Activated gamma-delta T cell (primary cell): ENCODE measurements around the gene SF3A2.

Source experiments
- DNase-seq: peaks from one replicate; lab custom pipeline; 2025; lab: John Stamatoyannopoulos, UW

The SF3A2 gene

DNA sequence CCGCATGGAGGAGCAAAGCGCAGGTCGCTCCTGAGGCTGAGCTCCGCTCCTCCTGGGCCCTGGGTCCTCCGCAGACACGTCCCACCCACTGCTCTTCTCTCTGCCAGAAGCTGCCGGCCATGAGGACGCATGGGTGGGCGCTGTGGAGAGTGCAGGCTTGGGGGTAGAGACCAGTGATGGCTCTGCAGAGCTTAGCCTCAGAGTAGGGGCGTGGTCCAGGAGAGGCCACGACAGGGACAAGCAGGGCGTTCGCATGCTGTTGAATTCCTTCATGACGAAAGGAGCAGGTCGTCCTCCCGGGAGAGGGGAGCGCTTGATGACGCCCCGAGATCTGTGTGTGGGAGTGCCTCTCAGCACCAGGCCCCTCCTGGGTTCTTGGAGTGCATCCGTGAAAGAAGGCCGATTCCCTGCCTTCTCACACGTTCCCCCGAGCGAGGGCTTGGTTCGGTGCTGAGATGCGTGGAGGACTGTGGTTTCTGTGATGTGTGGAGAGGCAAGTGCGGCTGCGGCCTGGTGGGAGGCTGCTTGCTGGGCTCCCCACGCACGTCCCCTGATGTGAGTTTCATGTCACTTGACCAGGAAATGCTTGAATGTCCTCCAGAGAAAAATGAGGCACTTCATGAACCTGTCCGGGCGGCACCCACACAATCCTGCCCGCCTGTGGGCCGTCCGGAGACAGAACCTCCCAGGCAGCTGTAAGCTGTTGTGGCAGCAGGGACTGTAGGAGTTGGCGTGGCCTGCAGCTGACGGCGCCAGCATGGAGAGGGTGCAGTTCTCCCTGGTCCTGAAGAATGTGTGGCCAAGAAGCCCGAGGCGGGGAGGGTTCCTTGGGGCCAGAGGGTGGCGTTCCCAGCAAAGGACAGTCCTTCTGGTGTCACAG, 4.5 kb downstream of the SF3A2 start:
- DNase-seq: no peak

DNA sequence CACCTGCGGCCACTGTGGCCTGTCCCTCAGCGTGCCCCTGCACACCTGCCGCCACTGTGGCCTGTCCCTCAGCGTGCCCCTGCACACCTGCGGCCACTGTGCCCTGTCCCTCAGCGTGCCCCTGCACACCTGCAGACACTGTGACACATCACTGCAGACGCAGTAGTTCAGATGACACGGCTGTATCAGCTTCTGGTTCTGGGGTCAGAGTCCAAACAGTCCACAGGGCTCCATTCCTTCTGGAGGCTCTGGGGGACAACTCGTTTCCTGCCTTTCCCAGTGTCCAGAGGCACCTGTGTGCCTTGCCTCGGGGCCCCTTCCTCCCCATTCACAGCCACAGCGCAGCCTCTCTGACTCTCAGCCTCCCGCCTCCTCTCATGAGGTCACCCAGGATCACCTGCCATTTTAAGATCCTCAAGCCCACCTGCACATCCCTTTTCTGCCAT, 5.5 kb downstream of the SF3A2 start:
- no peak for DNase-seq

DNA sequence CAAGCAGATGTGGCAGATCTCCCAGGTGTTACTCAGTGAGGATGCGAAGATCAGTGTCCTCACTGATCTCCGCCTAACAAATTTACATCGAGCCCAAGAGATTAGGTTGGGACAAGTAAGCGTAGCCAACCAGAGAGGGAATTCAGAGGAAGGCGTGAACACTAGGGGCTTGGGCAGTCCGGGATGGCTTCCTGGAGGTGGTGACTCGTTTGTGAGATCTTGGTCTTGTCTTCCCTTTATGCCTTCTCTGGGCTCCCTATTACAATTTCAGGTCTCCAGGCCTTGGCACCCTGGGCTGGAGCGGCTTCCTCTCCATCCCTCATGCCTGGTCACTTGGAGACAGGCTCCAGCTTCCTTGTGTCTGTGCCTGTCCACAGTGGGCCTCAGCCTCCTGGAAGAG, 6.2 kb downstream of the SF3A2 start:
- no peak for DNase-seq

DNA sequence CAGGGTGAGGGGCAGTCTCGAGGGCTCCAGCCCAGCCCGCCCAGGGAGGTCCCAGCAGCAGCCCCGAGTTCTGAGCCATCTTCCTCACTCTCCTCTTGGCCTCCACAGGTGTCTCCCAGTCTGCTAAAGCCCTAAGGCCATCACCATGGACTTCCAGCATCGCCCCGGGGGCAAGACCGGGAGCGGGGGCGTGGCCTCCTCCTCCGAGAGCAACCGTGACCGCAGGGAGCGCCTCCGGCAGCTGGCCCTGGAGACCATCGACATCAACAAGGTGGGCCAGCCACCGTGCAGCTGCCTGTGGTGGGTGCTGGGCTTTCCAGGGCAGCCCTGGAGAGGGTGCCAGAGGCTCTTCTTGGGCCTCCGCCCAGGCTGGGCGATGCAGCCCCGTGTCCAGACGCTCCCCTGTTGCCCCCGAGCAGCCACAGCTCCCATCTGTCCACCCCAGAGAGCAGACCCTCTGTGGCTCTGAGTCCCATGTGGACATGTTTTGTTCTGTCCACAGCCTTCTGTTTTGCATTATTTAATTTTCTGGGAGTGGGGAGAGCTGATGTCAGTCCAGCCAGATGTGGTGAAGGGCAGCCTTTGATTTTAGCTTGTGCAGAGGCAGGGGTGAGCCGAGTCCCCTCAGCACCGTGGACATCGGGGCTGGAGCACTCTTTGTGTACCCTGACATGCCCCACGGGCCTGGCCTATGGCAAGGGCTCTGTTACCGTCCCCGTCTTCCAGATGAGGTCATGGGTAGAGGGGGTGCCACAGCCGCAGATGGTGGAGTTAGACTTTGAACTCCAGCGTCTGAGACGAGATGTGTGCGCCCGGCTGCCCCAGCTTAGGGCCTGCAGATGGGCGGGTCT, 6.9 kb downstream of the SF3A2 start:
- no peak for DNase-seq

DNA sequence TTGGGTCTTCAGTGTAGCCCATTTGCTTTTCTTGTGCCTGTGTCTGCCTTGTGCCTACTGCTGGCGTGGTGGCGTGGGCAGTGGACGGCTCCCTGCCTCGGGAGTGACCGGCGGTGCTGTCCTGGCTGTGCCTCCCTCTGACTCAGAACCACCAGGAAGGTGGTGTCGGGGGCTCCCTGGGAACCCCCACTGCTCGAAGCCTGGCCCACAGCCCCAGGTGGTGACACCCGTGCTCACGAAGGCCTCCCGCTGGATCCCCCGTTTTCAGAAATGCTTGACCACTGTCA, 7.4 kb downstream of the SF3A2 start:
- DNase-seq: no peak

DNA sequence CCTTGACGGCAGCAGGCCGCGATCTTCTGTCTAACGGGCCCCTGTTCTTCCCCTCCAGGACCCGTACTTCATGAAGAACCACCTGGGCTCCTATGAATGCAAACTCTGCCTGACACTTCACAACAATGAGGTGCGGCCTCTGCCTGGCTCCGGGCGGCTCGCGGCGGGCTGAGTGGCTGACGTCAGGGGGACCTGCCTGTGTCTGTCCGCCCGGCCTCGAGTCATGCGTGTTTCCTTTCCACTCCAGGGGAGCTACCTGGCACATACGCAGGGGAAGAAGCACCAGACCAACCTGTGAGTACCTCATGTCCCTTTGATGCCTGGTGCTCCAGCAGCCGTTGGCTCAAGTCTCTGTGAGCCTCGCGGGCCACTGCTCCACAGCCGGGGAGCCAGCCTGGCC, 7.9 kb downstream of the SF3A2 start:
- no peak for DNase-seq

DNA sequence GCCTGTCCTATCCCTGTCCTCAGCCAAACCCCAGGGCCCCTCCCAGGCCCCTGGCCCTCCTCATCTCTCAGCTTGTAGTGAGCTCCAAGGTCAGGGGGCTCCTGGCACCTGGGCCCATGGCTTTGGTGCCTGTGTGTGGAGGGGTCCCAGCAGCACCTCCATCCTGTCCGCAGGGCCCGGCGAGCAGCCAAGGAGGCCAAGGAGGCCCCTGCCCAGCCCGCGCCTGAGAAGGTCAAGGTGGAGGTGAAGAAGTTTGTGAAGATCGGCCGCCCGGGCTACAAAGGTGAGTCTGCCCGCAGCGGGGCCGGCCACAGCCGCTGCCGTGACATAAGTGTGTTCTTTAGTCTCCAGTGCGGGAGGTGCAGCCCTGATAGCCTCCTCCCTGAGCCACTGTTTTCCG, 8.6 kb downstream of the SF3A2 start:
- no peak for DNase-seq

DNA sequence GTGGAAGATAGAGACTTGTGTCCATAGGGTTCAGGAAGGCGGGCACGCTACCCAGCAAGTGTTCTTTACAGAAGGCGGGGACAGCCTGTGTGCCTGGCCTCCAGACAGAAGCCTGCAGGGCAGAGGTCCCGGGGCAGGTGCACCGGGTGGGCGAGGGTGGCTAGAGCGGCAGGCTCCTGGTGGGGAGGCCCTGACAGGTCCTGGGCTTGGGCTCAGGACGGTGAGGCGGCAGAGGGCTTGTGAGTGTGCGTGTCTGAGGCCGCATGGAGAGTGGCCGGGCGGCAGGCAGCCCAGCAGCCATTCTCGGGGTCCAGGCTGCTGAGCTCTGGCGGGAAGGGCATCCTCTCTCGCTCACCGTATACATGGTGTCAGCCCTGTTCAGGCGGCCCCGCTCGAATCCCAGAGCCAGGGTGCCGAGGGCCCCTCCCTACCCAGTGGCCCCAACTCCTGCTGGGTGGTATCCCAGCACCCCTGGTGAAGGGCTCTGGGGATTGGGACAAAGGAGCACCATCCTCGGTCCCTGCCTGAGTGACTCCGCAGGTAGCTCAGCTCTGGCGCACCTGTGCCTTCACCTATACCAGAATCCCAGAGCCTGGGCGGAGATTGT, 9.5 kb downstream of the SF3A2 start:
- no peak for DNase-seq

DNA sequence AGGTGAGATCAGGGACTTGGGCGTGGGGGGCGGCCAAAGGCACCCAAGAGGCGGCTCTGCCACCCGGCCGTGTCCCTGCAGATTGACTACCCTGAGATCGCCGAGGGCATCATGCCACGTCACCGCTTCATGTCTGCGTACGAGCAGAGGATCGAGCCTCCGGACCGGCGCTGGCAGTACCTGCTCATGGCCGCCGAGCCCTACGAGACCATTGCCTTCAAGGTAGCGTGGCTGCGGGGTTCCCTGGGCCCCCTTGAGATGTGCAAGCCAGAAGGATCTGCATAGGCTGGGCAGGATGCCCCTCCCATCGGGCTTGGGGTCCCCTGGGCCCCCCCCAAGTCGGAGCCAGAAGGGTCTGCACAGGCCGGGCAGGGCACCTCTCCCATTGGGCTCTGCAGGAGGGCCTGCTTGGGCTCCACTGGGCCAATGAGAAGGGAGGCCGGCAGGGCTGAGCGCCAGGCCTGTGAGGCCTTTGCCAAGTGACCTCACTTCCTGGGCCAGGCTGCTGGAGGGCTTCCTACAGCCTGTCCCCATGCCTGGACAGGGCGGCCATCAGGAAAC, 10.3 kb downstream of the SF3A2 start:
- no peak for DNase-seq

DNA sequence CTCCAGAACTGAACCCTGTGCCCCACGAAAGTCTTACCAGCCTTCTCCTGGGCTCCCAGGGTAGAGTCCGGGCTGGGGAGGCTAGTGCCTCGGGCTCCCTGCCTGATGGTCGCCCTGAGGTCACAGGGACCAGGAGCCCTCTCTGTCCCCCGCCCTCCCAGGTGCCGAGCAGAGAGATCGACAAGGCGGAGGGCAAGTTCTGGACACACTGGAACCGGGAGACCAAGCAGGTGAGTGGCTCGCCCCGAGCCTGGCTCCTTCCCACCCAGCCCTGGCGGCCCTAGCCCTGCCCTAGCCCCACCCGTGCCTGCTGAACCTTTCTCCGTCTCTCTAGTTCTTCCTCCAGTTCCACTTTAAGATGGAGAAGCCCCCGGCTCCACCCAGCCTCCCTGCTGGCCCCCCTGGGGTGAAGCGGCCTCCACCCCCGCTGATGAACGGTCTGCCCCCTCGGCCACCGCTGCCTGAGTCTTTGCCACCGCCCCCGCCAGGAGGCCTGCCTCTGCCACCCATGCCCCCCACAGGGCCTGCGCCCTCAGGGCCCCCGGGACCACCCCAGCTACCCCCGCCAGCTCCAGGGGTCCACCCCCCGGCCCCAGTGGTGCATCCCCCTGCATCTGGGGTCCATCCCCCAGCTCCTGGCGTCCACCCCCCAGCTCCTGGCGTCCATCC, 10.9 kb downstream of the SF3A2 start:
- no peak for DNase-seq

DNA sequence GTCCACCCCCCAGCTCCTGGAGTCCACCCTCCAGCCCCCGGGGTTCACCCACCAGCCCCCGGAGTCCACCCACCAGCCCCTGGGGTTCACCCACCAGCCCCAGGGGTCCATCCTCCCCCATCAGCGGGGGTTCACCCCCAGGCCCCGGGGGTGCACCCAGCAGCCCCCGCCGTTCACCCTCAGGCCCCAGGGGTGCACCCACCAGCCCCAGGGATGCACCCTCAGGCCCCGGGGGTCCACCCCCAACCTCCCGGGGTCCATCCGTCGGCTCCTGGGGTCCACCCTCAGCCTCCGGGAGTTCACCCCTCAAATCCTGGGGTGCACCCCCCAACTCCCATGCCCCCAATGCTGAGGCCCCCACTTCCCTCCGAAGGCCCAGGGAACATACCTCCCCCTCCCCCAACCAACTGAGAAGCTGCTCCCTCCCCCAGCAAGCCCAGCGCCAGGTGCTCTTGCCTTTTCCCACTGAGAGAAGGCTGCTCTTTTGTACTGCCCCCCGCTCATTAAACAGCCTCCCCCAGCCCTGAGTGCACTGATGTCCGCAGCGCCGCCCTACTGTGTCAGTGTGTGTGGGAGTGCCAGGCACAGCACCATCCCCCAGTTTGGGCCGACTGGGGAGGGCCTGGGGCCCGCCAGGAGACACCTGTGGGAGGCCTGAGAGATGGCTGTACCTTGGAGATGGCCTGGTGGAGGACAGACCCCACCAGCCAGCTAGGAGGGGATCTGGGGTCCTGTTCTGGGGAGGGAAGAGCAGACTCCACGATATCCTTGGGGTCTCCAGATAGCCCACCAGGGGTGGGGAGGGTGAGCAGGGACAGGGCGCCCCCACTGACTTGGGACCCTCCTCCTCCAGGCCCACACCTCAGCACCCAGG, 11.7 kb downstream of the SF3A2 start:
- no peak for DNase-seq

DNA sequence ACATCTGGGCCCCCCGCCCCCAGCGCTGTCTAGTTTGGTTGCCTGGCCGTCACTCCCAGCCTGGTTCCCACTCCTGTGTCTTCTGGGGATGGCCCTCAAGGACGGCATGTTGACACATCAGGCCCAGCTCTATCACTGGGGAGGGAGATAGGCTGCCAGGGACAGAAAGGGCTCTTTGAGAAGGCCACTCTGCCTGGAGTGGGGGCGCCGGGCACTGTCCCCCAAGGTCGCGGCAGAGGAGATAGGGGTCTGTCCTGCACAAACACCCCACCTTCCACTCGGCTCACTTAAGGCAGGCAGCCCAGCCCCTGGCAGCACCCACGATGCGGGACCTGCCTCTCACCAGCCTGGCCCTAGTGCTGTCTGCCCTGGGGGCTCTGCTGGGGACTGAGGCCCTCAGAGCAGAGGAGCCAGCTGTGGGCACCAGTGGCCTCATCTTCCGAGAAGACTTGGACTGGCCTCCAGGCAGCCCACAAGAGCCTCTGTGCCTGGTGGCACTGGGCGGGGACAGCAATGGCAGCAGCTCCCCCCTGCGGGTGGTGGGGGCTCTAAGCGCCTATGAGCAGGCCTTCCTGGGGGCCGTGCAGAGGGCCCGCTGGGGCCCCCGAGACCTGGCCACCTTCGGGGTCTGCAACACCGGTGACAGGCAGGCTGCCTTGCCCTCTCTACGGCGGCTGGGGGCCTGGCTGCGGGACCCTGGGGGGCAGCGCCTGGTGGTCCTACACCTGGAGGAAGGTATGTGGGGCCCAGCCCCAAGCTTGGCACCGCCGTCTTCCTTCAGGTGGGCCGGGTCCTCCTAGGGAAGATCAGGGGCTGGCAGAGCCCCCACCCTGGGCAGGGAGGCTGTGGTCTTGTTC, 12.6 kb downstream of the SF3A2 start, which contains the start of gene AMH:
Gene AMH (plus strand): TSS at position 314 of the 857 bp plus-strand sequence. CDS start 10 bp downstream, at position 324.
- DNase-seq: no peak

DNA sequence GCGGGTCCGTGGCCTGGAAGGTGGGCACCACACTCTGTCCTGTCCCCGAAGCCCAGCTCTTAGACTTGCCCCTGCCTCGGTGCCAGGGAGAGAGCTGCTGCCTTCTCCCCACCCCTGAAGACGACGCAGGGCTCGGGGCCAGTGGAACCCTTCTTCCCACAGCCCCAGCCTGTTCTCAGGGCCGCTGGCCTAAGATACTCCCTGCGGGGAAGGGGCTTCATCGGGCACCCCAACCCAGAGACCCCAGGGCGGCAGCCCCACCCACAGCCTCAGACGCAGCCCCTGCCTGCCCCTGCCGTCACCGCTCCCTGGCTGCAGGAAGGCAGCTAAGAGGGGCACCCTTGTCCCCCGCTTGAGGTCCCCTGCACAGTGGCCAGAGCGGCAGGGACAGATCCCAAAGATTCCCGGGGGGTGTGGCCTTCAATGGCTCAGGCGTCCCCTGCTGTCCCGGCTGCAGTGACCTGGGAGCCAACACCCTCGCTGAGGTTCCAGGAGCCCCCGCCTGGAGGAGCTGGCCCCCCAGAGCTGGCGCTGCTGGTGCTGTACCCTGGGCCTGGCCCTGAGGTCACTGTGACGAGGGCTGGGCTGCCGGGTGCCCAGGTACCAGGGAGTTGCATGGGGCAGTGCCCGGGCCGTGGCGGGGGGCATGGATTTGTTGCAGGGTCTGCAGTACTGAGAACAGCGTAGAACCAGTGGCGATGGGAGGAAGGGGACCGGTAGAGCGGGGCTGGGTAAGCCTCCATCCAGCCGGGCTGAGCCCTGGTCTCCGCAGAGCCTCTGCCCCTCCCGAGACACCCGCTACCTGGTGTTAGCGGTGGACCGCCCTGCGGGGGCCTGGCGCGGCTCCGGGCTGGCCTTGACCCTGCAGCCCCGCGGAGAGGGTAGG, 13.5 kb downstream of the SF3A2 start:
- DNase-seq: no peak

DNA sequence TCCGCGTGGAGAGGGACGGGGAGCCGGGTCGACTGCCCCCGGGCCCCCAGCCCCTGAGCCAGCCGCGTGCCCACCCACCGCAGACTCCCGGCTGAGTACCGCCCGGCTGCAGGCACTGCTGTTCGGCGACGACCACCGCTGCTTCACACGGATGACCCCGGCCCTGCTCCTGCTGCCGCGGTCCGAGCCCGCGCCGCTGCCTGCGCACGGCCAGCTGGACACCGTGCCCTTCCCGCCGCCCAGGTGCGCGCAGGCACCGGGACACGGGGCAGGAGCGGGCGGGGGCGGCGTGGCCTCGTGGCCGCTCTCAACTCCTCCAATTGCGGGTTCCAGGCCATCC, 14.1 kb downstream of the SF3A2 start:
- no peak for DNase-seq

DNA sequence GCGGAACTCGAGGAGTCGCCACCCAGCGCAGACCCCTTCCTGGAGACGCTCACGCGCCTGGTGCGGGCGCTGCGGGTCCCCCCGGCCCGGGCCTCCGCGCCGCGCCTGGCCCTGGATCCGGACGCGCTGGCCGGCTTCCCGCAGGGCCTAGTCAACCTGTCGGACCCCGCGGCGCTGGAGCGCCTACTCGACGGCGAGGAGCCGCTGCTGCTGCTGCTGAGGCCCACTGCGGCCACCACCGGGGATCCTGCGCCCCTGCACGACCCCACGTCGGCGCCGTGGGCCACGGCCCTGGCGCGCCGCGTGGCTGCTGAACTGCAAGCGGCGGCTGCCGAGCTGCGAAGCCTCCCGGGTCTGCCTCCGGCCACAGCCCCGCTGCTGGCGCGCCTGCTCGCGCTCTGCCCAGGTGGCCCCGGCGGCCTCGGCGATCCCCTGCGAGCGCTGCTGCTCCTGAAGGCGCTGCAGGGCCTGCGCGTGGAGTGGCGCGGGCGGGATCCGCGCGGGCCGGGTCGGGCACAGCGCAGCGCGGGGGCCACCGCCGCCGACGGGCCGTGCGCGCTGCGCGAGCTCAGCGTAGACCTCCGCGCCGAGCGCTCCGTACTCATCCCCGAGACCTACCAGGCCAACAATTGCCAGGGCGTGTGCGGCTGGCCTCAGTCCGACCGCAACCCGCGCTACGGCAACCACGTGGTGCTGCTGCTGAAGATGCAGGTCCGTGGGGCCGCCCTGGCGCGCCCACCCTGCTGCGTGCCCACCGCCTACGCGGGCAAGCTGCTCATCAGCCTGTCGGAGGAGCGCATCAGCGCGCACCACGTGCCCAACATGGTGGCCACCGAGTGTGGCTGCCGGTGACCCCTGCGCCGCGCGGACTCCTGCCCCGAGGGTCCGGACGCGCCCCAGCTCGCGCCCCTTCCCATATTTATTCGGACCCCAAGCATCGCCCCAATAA, 14.8 kb downstream of the SF3A2 start:
- no peak for DNase-seq

DNA sequence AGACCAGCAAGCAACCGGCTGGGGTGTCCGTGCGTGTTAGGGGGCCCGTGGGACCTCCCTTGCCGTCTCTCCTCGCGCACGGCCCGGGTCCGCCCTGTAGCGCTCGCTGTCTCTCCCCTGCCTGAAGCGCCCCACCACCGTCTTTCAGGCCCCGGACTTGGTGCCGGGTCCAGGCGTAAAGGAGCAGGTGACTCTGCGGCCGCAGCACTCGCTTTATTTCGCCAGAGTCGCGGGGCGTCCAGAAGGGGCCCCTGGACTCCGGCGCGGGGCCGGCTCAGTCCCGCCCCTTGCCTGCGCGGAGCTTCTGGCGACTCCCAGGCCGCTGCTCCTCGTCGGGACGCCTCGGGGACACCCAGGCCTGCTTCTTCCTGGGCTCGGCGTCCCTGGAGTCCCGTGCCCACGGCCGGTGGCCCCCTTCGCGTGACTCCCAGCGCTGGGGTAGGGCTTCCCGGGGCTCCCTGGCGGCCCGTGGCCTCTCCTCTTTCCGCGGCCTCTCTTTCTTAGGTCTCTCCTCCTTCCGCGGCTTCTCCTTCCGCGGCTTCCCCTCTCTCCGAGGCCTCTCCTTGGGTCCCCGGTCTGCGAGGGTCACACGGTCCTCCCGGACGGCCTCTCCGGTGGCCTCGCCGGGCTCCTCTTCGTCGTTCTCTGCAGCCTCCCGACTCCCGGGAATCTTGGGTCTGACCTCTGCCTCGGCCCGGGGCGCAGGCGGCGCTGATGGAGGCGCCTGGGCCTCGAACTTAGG, 15.6 kb downstream of the SF3A2 start:
- no peak for DNase-seq

DNA sequence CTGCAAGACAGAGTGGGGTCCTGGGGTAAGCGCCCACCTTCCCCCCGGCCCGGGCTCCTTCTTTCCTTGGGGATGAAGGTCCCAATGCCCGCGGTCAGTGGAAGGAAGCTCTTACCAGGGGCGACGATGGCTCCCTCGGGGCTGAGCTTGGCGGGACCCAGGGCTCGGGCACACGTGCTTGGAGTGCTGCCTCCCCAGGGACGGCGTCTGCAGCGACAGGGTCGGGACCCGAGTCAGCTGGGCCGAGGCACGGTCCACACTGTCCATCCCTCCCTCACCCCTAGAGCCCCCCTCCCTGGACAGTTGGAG, 16.1 kb downstream of the SF3A2 start:
- DNase-seq: no peak
